H1 (cell line): ENCODE data around the gene PIF1. TPM values are rescaled to one million over a fixed set of nuclear protein-coding genes. Genes with fewer than 3 reads are reported as not detected.

Source experiments
- CTCF ChIA-PET: fragments of 300-600 bp; sonication (Branson Sonifier 250); formaldehyde crosslinking; loops from one replicate; lab custom pipeline; 2021; ENCODE audit not compliant: partially characterized antibody; lab: Charles Lee
- POLR2A ChIA-PET: fragments of 300-600 bp; sonication (Branson Sonifier 250); formaldehyde crosslinking; loops from one replicate; lab custom pipeline; 2021; ENCODE audit warnings: inconsistent platforms; ENCODE audit not compliant: partially characterized antibody; lab: Charles Lee
- DNase-seq, 2 experiments: peaks; one replicate each; pipeline versions ENCODE4 v3.0.0 to v3.0.0-alpha.2; 2010 to 2022; ENCODE audit warnings: low spot score in 2 of 2, low read depth in 1 of 2, mixed read lengths in 1 of 2
- FAIRE-seq: peaks from 2 replicates; lab custom pipeline; 2011; peaks lifted over from hg19 to GRCh38; lab: Jason Lieb, UNC
- H2AFZ ChIP-seq: 2 replicates; pipeline ENCODE4 v1.8.1; 2012; ENCODE audit warnings: low read length, inconsistent platforms
- H2AK5ac ChIP-seq: 2 replicates; pipeline ENCODE4 v1.6.1; 2013; ENCODE audit warnings: low read depth, low read length
- H2BK120ac ChIP-seq: replicated peaks from 2 replicates; pipeline ENCODE3; 2013; ENCODE audit warnings: low read depth, low read length, inconsistent platforms
- H2BK12ac ChIP-seq: 2 replicates; pipeline ENCODE4 v1.6.1; 2013; ENCODE audit warnings: low read depth, low read length
- H2BK15ac ChIP-seq: 2 replicates; pipeline ENCODE4 v1.6.1; 2013; ENCODE audit warnings: low read length
- H2BK20ac ChIP-seq: 2 replicates; pipeline ENCODE4 v1.6.1; 2013; ENCODE audit warnings: low read length
- H2BK5ac ChIP-seq: 2 replicates; pipeline ENCODE4 v1.6.1; 2013; ENCODE audit warnings: low read depth, low read length
- H3K14ac ChIP-seq: 2 replicates; pipeline ENCODE4 v1.6.1; 2013; ENCODE audit warnings: inconsistent platforms; ENCODE audit not compliant: insufficient read length
- H3K18ac ChIP-seq: 2 replicates; pipeline ENCODE4 v1.6.1; 2013; ENCODE audit warnings: low read length; ENCODE audit errors: extremely low read depth
- H3K23ac ChIP-seq: 2 replicates; pipeline ENCODE4 v1.6.1; 2013; ENCODE audit warnings: inconsistent platforms; ENCODE audit not compliant: insufficient read length
- H3K23me2 ChIP-seq: 2 replicates; pipeline ENCODE4 v1.6.1; 2013; ENCODE audit warnings: low read depth, low read length
- H3K27ac ChIP-seq: 2 replicates; pipeline ENCODE4 v1.6.1; 2011; ENCODE audit warnings: low read depth, low read length, inconsistent platforms
- H3K27me3 ChIP-seq, 4 experiments: replicated peaks in 1 of 4; 1 replicate in 1 of 4; 2 replicates in 3 of 4; pipeline versions ENCODE4 v1.6.1 to v1.8.1; 2011 to 2013; ENCODE audit warnings: low read length in 3 of 4, mild to moderate bottlenecking in 3 of 4, inconsistent platforms in 2 of 4, mixed read lengths in 2 of 4, moderate library complexity in 1 of 4; ENCODE audit not compliant: control insufficient read depth in 3 of 4, insufficient read depth in 3 of 4; ENCODE audit errors: extremely low read depth in 1 of 4
- H3K36me3 ChIP-seq, 4 experiments: 2 replicates each; pipeline versions ENCODE4 v1.6.1 to v1.8.1; 2011 to 2013; ENCODE audit warnings: mild to moderate bottlenecking in 4 of 4, low read length in 3 of 4, moderate library complexity in 2 of 4, control low read depth in 1 of 4, inconsistent platforms in 1 of 4; ENCODE audit not compliant: insufficient read depth in 4 of 4, control insufficient read depth in 2 of 4
- H3K4ac ChIP-seq: replicated peaks from 2 replicates; pipeline ENCODE3; 2013; ENCODE audit warnings: low read length, low read depth, mixed read lengths, inconsistent platforms; ENCODE audit not compliant: insufficient read length
- H3K4me1 ChIP-seq, 4 experiments: replicated peaks in 1 of 4; 1 replicate in 1 of 4; 2 replicates in 3 of 4; pipeline versions ENCODE4 v1.6.1 to v1.8.1; 2011 to 2013; ENCODE audit warnings: low read length in 3 of 4, inconsistent platforms in 2 of 4, mixed read lengths in 1 of 4; ENCODE audit not compliant: insufficient read depth in 4 of 4, control insufficient read depth in 3 of 4
- H3K4me2 ChIP-seq, 2 experiments: 2 replicates each; pipeline versions ENCODE4 v1.6.1 to v1.8.1; 2011 to 2013; ENCODE audit warnings: low read depth in 2 of 2, low read length in 2 of 2, control low read depth in 1 of 2, inconsistent platforms in 1 of 2, mild to moderate bottlenecking in 1 of 2; ENCODE audit not compliant: insufficient read depth in 1 of 2
- H3K4me3 ChIP-seq, 4 experiments: fragments of 200-600, 300-600 bp in 1 of 4; sonication (generic), shearing (Covaris generic), sonication (Bioruptor Twin) in 1 of 4; 2 replicates each; pipeline versions ENCODE4 v1.5.1 to v1.8.1; 2011 to 2016; ENCODE audit warnings: low read length in 4 of 4, low read depth in 3 of 4, control low read depth in 2 of 4, inconsistent platforms in 2 of 4, mild to moderate bottlenecking in 2 of 4, mixed read lengths in 1 of 4, moderate library complexity in 1 of 4; ENCODE audit not compliant: insufficient read depth in 2 of 4; ENCODE audit errors: extremely low read depth in 1 of 4
- H3K56ac ChIP-seq: replicated peaks from 2 replicates; pipeline ENCODE3; 2013; ENCODE audit warnings: low read depth, mild to moderate bottlenecking, mixed read lengths, low read length, inconsistent platforms; ENCODE audit not compliant: insufficient read length
- H3K79me1 ChIP-seq: 2 replicates; pipeline ENCODE4 v1.6.1; 2013; ENCODE audit warnings: low read depth, low read length, control low read depth
- H3K79me2 ChIP-seq, 2 experiments: 2 replicates each; pipeline versions ENCODE4 v1.6.1 to v1.8.1; 2012 to 2013; ENCODE audit warnings: low read length in 2 of 2, mild to moderate bottlenecking in 2 of 2, inconsistent platforms in 1 of 2; ENCODE audit not compliant: insufficient read depth in 2 of 2, control insufficient read depth in 1 of 2
- H3K9ac ChIP-seq, 4 experiments: replicated peaks in 1 of 4; 1 replicate in 1 of 4; 2 replicates in 3 of 4; pipeline versions ENCODE4 v1.6.1 to v1.8.1; 2011 to 2013; ENCODE audit warnings: low read depth in 3 of 4, low read length in 3 of 4, control low read depth in 2 of 4, mild to moderate bottlenecking in 2 of 4, moderate library complexity in 2 of 4, inconsistent platforms in 1 of 4; ENCODE audit errors: extremely low read depth in 1 of 4
- H3K9me3 ChIP-seq, 2 experiments: 2 replicates each; pipeline versions ENCODE4 v1.6.1 to v1.8.1; 2012 to 2013; ENCODE audit warnings: mild to moderate bottlenecking in 2 of 2, moderate library complexity in 2 of 2, control low read depth in 1 of 2, inconsistent platforms in 1 of 2, low read depth in 1 of 2, low read length in 1 of 2, mixed read lengths in 1 of 2; ENCODE audit not compliant: insufficient read depth in 2 of 2
- H4K20me1 ChIP-seq, 2 experiments: replicated peaks in 1 of 2; 2 replicates each; pipeline versions ENCODE3 to v1.8.1; 2011 to 2013; ENCODE audit warnings: inconsistent platforms in 2 of 2, low read length in 2 of 2, mild to moderate bottlenecking in 1 of 2; ENCODE audit not compliant: insufficient read depth in 2 of 2, control insufficient read depth in 1 of 2
- H4K5ac ChIP-seq: 2 replicates; pipeline ENCODE4 v1.6.1; 2013; ENCODE audit warnings: low read length, low read depth, mixed read lengths, inconsistent platforms; ENCODE audit not compliant: insufficient read length
- H4K8ac ChIP-seq: 2 replicates; pipeline ENCODE4 v1.8.0; 2013; ENCODE audit warnings: mild to moderate bottlenecking, moderate library complexity, low read length, inconsistent platforms; ENCODE audit not compliant: insufficient read depth; ENCODE audit errors: extremely low read depth
- H4K91ac ChIP-seq: replicated peaks from 2 replicates; pipeline ENCODE3; 2013; ENCODE audit warnings: low read length, mixed read lengths, inconsistent platforms; ENCODE audit not compliant: insufficient read length
- BCL11A ChIP-seq, 2 experiments: IDR thresholded peaks; one replicate each; pipeline ENCODE4 v1.6.1; 2011; ENCODE audit warnings: low read depth in 2 of 2, low read length in 2 of 2, mild to moderate bottlenecking in 2 of 2
- TCF12 ChIP-seq: IDR thresholded peaks from 2 replicates; pipeline ENCODE4 v1.6.1; 2011; ENCODE audit warnings: low read depth, mild to moderate bottlenecking, low read length
- WGBS, 2 experiments: shearing (Covaris generic) in 1 of 2; methylation state at CpG; one replicate each; pipeline versions ENCODE4 v1.1.6 to v1.1.7; 2013 to 2015; ENCODE audit warnings: low lambda C conversion rate in 2 of 2, mixed read lengths in 2 of 2, inconsistent platforms in 1 of 2, low coverage in 1 of 2, missing lambda C conversion rate in 1 of 2; ENCODE audit not compliant: insufficient replicate concordance in 2 of 2, insufficient coverage in 1 of 2, insufficient read length in 1 of 2; ENCODE audit errors: extremely low coverage in 1 of 2, missing lambda C conversion rate in 1 of 2; 5-methylcytosine and 5-hydroxymethylcytosine counted together
- polyA plus RNA-seq, 7 experiments: library from polyadenylated mRNA; depleted of rRNA in 3 of 7; stranded (reverse) in 5 of 7; unstranded in 2 of 7; fragments of >200 nt in 5 of 7; fragments of 200-250 nt in 2 of 7; gene quantifications; 1 replicate in 5 of 7; 2 replicates in 1 of 7; 4 replicates in 1 of 7; pipeline versions ENCODE4 v1.2.1 to v1.2.3, GENCODE V29; 2011 to 2013; ENCODE audit warnings: missing spikeins in 2 of 7, mixed read lengths in 2 of 7
- total RNA-seq: library from RNA; stranded (reverse); fragmentation: NEBNext Ultra II Directional; extraction: Animal tissue kit (Norgen Biotek cat#: 25700); gene quantifications from 2 replicates; pipeline ENCODE4 v1.2.1, GENCODE V29; 2021

Gene PIF1
- total and polyA plus RNA-seq, 2 of the 8 experiments (the other 6 are each of a cell fraction or from before 2014, with no cell fraction given), result 73.3 to 138 TPM

DNA sequence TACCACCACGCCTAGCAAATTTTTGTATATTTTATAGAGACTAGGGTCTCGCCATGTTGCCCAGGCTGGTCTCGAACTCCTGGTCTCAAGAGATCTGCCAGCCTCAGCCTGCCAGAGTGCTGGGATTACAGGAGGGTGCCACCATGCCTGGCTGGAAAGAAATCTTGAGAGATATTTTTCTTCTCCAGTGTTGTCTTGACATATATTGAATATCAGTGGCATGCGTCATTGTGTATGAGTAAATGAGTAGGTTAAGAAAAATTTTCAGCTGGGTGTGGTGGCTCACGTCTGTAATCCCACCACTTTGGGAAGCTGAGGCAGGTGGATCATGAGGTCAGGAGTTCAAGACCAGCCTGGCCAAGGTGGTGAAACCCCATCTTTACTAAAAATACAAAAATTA, 3.5 kb upstream of the PIF1 start:
- H3K23me2 ChIP-seq, result peaks cover 10% of the 10 kb centered on the region; the same call in 1 of the 2 replicates
- no peak overlapping the region for H3K14ac ChIP-seq
- H4K5ac ChIP-seq, result no peak overlapping the region
- H2BK120ac ChIP-seq, result no peak overlapping the region
- no peaks in the 10 kb centered on the region for H3K36me3 ChIP-seq
- peaks cover 0 to 4% of the 10 kb centered on the region in 2 experiments for H4K20me1 ChIP-seq
- H3K9me3 ChIP-seq, result no peaks in the 10 kb centered on the region
- no peaks in the 10 kb centered on the region for H3K27me3 ChIP-seq
- H3K56ac ChIP-seq, result no peak overlapping the region
- H2BK15ac ChIP-seq, result no peak overlapping the region
- H2AK5ac ChIP-seq, result no peak overlapping the region
- no peak overlapping the region for H2BK20ac ChIP-seq
- ChIA-PET CTCF (interaction anchor here (1.6 to 1.9 kb wide), 3 partner anchors 9 to 86 kb away, joined by 3 to 9 read pairs (median 3); no protein-coding TSS in a partner anchor), POLR2A (interaction anchor here (2.4 to 17.0 kb wide), 2 partner anchors 15 to 98 kb away, joined by 7 to 381 read pairs; no protein-coding TSS in a partner anchor)
- H3K4me2 ChIP-seq, result no peak overlapping the region
- no peak for DNase-seq
- no peak overlapping the region for H3K23ac ChIP-seq
- no peak overlapping the region for H2AFZ ChIP-seq
- H3K79me1 ChIP-seq, result peaks cover 3% of the 10 kb centered on the region; the same call in 1 of the 2 replicates
- H3K79me2 ChIP-seq, result peaks cover 0 to 24% of the 10 kb centered on the region in 2 experiments; a peak in 3 of 4 replicates
- no peak overlapping the region for H4K8ac ChIP-seq
- H3K4me3 ChIP-seq, result no peak overlapping the region
- H3K18ac ChIP-seq, result no peak overlapping the region
- H3K4ac ChIP-seq, result no peak overlapping the region
- H2BK5ac ChIP-seq, result no peak overlapping the region
- H4K91ac ChIP-seq, result no peak overlapping the region
- no peak overlapping the region for H3K9ac ChIP-seq
- FAIRE-seq, result no peak
- H2BK12ac ChIP-seq, result no peak overlapping the region
- H3K4me1 ChIP-seq, result peaks cover 2 to 7% (median 5%) of the 10 kb centered on the region in 4 experiments; a peak in 6 of 7 replicates
- WGBS, 2 experiments, result 89% methylated on average over 5 of the region's 5 CpGs; no CpG with 5 or more reads in 1 of the 2 experiments
- no peak overlapping the region for H3K27ac ChIP-seq
- TF ChIP-seq BCL11A (IDR thresholded peaks at IDR 0.05; ENCODE audit: low read depth in 2 of 2, low read length in 2 of 2) (no peak), TCF12 (no peak)
